GM21367 (cell line): ENCODE data around the gene PSMD8.
"Not testable (repeated sequence)": the region's sequence is repeated elsewhere in the genome, so short reads cannot be mapped to it uniquely, and the experiment has no call there.

Source experiments
- ATAC-seq: cut with Tn5 transposase; IDR thresholded peaks from one replicate; pipeline ENCODE4 v1.9.1; 2021; ENCODE audit not compliant: unreplicated experiment

Gene PSMD8

DNA sequence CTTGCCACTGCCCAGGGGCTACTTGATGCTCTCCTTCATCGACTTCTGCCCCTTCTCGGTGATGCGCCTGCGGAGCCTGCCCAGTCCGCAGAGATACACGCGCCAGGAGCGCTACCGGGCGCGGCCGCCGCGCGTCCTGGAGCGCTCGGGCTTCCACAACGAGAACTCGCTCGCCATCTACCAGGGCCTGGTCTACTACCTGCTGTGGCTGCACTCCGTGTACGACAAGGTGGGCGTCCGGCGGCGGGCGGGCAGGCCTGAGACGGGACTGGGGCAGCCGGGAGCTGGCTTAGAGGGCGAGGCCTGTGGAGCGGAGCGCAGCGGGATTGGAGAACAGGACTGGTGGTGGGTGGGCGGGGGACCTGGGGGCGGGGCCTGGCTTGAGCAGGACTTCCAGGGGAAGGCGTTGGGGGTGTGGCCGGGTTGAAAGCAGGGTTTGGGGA is 12.7 kb upstream of the PSMD8 start:
- ATAC-seq, result peak; percentile 67

DNA sequence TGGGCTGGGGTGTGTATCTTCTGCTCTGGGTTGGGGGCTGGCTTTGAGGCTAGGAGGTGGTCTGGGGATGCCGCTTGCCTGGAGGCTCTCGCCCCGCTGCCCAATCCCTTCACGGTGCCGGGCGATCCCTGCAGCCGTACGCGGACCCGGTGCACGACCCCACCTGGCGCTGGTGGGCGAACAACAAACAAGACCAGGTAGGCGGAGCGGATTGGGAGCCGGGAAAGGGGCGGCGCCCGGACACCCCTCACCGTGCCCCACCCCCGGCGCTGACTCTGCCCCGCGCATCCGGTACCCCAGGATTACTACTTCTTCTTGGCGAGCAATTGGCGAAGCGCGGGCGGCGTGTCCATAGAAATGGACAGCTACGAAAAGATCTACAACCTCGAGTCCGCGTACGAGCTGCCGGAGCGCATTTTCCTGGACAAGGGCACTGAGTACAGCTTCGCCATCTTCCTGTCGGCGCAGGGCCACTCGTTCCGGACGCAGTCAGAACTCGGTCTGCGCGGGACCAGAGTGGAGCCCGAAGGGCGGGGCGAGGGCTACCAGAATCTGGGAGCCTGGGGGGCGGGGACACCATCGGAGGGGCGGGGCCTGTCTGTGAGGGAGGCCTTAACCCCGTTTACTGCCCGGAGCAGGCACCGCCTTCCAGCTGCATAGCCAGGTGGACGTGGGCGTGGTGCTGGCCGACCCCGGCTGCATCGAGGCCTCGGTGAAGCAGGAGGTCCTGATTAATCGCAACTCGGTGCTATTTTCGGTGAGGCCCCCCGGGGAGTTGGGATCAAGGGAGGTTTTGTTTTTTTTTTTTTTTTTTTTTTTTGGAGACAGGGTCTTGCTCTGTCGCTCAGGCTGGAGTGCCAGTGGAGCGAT is 12.1 kb upstream of the PSMD8 start:
- ATAC-seq, result peak; percentile 25

DNA sequence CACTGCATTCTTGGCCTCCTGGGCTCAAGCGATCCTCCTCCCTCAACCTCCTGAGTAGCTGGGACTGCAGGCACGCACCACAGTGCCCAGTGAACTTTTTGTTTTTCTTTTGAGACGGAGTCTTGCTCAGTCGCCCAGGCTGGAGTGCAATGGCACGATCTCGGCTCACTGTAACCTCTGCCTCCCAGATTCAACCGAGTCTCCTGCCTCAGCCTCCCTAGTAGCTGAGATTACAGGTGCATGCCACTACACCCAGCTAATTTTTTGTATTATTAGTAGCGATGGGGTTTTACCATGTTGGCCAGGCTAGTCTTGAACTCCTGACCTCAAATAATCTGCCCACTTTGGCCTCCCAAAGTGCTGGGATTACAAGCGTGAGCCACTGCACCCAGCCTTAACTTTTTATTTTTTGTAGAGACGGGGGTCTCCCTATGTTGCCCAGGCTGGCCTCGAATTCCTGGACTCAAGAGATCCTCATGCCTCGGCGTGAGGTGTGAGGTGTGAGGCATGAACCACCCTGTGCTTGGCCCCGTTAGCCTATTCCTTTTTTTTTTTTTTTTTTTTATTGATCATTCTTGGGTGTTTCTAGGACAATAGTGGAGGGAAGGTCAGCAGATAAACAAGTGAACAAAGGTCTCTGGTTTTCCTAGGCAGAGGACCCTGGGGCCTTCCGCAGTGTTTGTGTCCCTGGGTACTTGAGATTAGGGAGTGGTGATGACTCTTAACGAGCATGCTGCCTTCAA is 11.3 kb upstream of the PSMD8 start:
- ATAC-seq, result not testable (repeated sequence)

DNA sequence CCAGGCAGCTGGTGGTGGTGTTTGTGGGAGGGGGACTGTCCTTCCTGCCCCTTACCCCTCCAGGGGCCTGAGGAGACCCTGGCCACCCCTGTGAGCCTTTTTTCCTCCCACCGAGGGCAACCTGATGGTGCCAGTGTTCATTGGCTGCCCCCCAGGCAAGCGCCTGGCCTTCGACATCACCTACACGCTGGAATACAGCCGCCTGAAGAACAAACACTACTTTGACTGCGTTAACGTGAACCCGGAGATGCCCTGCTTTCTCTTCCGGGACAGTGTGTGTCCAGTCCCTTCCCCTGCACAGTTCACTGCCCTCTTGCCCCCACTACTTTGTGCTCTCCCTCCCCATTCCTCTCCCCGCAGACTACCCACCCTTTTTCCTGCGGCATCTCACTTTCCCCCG is 7.3 kb upstream of the PSMD8 start:
- ATAC-seq, result no peak

DNA sequence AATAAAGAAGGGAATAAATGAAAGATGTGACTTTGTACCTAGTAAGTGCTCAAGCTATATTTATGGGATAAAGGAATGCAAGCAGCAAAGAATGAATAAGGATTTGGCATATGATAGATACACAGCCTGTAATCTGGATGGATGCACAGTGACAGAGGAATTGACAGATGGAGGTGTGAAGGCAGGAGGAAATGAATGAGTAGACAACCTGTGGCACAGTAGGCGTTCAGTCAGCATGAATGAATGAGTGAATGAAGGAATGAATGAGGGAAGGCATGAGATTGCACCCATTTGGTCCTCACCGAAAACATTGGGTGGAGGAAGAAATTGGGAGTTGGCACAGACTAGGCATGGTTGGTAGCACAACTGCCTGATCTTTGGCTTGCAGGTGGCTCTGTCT is 4.8 kb upstream of the PSMD8 start:
- no peak for ATAC-seq

DNA sequence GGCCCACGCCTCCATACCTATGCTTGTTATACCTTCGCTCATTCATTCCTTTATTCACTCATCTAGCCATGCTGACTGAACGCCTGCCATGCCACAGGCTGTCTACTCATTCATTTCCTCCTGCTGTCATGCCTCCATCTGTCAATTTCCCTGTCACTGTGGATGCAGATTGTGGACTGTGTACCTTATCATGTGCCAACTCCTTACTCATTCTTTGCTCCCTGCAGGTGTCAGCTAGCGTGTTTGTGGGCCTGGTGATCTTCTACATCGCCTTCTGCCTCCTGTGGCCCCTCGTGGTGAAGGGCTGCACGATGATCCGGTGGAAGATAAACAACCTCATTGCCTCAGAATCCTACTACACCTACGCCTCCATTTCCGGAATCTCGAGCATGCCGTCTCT is 4.1 kb upstream of the PSMD8 start:
- ATAC-seq, result no peak

DNA sequence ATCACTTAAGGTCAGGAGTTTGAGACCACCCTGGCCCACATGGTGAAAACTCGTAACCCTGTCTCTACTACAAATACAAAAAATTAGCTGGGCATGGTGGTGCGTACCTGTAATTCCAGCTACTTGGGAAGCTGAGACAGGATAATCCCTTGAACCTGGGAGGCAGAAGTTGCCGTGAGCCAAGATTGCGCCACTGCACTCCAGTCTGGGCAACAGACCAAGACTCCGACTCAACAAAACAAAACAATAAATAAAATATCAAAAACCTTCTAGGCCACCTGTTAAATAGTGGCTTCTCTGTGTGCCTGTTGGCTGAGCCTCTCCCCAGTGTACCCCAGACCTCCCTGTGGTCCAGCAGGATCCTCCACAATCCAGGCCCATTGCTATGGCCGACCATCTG is 3.3 kb upstream of the PSMD8 start:
- ATAC-seq, result no peak

DNA sequence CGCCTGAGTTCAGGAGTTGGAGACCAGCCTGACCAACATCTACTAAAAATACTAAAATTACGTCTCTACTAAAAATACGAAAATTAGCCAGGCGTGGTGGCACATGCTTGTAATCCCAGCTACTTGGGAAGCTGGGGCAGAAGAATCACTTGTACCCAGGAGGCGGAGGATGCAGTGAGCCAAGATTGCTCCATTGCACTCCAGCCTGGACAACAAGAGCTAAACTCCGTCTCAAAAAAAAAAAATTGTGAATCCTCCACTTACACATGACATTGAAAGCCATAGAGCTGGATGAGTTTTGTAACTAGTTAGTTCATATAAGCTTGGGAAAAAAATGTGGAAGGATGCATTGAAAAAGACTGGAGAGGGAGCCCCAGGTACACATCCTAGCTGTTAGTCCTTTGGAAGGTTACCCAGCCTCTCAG is 452 bp upstream of the PSMD8 start:
- ATAC-seq, result no peak

DNA sequence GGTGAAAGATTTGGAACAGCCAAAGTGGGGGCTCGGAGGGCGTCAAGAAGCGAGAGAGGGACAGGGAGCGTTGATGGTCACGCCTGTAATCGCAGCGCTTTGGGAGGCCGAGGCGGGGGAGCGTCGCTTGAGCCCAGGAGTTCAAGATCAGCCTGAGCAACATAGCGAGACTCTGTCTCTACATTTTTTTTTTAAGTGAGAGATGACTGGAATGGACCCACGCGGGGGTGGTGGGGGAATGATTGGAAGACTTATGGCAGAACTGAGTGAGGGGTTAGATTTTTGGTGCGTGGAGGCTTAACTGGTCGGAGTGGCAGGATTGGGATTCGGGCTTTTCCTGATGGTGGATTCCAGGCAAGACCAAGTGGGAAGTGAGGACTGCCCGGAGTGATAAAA is 725 bp downstream of the PSMD8 start:
- ATAC-seq, result no peak

DNA sequence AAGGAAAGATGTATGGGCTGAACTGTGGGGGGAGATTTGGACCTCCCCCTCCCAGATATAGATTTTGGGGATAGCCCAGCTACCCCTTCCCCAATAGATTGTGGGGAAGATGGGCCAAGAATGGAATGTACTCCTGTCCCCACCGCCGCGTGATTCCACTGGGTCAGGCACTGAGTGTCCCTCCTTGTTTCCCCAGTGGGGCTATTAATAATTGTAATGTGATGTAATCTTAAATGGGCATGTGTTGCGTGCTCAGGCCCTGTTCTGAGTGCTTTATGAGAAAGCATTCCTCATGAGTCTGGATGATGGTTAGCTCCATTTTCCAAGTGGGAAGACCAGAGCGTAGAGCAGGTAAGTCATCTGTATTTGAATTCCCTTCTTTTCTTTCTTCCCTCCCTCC is 1.4 kb downstream of the PSMD8 start:
- no peak for ATAC-seq

DNA sequence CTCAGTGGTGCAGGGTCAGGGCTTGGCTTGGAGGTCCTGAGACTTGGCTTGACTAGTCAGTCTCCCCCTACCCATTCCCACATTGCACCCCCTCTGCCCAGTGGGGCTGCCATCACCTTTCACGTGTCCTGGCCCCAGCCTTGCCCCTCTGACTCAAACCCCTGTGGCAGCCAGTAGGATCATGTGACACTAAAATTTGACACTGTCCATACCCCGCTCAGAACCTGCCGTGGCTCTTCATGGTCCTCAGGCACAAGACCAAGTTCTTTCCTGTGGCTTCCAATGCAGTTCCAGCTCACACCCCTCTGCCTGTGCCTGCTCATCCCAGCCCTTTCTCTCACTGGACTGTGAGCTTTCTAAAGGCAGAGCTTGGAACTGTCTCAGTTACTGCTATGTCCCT is 2.2 kb downstream of the PSMD8 start:
- ATAC-seq, result no peak

DNA sequence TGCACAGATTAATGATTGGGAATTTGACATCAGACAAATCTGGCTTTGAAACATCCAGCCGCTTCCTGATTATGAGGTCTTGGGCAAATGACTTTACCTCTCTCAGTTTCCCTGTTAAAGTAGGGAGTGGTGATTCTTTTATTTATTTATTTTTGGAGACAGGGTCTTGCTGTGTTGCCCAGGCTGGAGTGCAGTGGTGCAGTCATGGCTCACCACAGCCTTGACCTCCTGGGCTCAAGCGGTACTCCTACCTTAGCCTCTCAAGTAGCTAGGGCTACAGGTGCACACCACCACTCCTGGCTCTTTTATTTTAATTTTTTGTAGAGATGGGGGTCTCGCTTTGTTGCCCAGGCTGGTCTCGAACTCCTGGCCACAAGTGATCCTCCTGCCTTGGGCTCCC is 2.7 kb downstream of the PSMD8 start:
- ATAC-seq, result no peak

DNA sequence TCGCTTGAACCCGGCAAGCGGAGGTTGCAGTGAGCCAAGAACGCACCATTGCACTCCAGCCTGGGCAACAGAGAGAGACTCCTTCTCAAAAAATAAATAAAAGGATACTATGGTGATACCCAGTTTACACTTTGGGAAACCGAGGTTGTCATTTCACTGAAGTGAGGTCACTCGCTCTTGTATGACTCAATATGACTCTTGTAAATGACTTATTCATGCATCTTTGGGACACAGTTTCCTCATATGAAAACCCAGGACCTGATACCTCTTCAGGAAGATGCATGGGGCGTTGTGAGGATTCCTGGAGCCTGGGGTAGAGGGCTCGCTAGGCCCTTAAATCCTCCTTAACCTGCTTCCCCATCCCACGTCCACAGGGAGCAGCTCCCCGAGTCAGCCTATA is 4.5 kb downstream of the PSMD8 start:
- no peak for ATAC-seq

DNA sequence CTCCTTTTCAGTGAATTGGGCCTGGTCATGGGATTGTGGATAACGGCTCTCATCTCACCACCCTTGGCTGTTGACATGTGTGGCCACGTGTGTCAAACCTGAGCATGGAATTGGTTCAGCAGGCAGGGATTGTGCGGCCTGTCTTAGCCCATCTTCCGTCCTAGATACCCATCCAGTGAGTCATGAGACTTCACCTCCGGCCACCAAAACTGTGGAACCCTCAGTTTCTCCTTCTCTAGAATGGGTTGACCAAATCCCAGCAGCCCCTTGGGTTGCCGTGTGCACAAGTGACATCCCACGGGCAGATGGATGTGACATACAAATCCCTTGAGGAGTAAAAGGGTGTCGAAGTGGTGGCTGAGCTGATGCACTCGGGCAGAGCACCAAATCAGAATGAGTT is 6.8 kb downstream of the PSMD8 start:
- ATAC-seq, result no peak

DNA sequence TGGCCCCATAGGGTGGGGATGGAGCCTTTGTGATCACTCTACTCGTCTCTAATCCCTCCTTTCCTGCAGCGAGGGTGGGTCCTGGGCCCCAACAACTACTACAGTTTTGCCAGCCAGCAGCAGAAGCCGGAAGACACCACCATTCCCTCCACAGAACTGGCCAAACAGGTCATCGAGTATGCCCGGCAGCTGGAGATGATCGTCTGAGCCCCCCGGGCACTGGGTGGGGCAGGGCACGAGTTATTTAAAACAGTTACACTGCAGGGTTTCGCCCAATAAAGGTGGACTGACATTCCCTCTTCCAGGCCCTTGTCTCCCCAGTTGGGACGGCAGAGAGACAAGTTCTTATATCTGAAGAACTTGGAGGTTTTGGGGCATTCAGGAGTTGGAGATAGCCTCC is 8.8 kb downstream of the PSMD8 start:
- ATAC-seq, result no peak

DNA sequence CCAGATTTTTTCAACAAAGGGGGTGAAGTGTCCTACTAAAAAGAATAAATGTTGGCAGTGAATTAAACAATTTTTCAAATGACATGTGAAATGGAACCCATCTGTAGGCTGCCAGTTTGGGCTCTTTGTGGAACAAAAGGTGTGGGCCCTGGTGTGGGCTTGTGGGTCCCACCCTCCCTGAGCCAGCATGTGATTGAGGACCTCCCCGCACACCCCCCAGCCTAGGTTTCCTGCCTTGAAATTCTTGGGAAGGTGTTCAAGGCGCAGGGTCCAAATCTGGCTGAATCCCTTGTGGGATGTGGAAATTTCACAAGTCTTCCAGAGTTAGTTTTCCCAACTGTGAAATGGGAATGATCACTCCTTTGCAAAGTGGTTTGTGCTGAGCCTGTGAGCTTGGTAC is 9.4 kb downstream of the PSMD8 start:
- no peak for ATAC-seq

DNA sequence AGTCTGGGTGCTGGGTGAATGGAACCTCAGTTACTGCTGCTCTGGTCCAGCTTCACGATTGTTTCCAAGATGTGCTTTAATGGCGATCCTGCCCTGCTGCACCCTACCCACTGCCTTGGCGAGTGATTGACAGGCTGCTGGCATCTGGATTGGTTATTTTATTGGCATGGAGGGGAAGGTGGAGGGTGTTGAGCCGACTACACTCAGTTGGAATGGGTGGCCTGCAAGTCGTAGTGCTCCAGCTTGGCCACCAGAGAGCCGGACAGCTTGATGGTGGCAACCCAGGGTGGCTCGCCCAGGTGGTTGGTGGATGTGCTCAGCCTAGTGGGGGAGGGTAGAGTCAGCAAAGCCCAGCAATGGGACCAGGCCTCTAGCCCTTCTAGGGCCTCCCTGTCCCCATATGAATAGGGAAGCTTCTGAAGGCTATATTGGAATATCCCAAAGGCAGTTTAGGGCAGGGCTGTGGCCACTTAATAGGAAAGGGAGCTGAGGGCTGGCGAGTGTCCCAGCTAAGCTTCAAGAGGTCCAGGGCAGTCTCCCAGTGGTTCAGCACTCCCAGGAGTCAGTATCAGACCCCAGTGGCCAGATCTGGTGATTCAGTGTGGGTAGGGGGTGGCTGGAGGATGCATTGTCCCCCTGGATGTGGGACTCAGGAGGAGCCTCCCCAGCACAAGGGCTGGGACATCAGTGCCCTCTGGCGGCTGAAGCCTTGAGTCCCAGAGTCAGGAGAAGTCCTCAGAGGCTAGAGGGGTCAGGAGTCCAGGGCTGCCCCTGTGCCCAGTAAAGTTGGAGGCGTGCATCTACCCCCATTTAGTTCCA is 10.0 kb downstream of the PSMD8 start:
- no peak for ATAC-seq

DNA sequence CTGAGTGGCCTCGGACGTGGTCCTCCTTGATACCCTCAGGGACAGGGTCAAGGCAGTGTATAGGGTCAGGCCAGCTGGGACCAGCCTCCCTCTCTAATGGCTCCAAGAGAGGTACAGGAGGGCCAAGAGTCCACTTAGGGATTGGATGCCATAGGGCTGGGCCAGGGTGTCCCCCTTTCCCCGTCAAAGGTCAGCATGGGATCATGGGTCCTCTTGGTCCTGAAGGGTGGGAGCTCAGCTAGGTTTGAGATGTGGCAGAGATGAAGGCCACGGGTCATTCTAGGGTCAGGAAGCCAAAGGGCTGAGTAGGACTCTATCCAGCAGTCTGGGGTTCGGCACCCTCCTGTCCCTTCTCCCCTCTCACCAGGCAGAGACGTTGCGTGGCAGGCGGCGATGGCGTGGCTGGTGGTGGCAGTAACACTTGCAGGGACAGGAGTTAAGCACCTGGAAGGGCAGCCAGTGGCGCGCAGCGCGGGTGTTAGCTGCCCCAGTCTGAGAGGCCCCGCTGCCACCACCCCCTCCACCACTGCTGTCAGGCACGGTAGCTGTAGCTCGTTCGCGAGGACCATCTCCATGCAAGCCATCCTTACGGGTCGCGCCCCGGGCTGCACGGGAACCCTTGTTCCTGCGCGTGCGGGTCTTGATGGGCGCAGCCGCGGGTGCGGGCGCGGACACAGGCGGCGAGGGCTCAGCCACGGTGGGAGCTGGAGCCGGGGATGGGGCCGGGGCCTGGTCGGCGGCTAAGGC is 10.9 kb downstream of the PSMD8 start:
- ATAC-seq, result no peak

DNA sequence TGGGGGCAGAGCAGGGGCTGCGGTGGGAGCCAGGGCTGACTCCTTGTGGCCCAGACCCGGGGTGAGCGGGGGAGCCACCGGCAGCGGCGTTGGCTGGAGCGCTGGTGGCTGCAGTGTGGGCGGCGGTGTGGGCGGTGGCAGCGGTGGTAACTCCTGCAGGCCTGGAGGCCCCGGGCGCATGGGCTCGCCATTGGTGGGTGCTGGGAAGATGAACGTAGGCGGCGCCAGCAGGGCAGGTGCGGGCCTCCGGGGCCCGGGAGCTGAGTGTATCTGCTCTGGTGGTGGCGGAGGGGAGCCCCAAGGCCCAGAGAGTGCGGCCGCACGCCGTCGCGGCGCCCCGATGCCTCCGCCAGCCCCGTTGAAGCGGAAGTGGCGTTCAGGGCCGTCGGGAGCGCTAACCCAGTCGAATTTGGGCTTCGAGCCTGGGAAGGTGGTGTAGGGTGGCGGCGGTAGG is 11.5 kb downstream of the PSMD8 start:
- no peak for ATAC-seq

DNA sequence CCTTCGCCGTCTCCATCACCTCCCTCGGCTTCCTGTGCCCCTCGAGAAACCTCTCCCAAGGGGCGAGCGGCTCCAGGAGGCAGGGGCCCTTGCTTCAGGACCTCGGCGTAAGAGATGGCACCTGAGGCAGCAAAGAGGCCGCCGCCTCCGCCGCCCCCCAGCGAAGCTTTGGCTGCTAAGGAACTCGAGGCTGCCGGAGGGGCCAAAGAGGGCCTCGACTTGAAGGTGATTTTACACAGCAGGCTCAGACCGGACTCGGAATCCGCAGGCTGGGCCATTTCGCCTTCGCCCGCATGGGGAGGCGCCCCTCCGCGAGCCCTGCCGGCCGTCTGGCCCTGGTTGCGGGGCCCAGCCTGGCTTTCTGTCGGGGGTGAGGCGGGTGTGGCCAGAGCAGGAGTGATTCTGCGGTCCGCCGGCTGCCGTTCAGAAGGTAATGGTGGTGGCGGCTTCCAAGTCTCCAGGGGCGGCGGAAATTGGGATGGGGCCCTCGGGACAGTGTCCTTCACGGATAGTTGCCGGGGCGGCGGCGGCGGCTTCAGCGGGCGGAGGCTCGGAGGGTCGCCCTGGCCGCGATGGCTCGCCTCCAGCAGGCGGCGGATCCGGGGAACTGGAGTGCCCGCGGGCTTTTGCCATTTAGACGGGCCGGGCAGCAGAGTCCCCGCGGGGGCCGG is 12.1 kb downstream of the PSMD8 start:
- no peak for ATAC-seq
